Upper lobe of right lung (tissue), 1 donor: ENCODE measurements around the gene SPATA1. TPM values are rescaled to one million over a fixed set of nuclear protein-coding genes. Genes with fewer than 3 reads are reported as not detected.
"Not testable (repeated sequence)": the region's sequence is repeated elsewhere in the genome, so short reads cannot be mapped to it uniquely, and the experiment has no call there.

ENCODE experiments used
- ATAC-seq: fragments of 200-7000 bp; cut with Tn5 transposase; one replicate; pipeline ENCODE4 v1.9.1; 2020; ENCODE audit warnings: mild to moderate bottlenecking, moderate library complexity
- DNase-seq: peaks from one replicate; pipeline ENCODE4 v3.0.0-alpha.2; 2020
- H3K27ac ChIP-seq: fragments of 200-600 bp; one replicate; pipeline ENCODE4 v1.8.0; 2022
- H3K27me3 ChIP-seq: fragments of 200-600 bp; one replicate; pipeline ENCODE4 v1.8.0; 2022; ENCODE audit warnings: mild to moderate bottlenecking
- H3K36me3 ChIP-seq: fragments of 200-600 bp; one replicate; pipeline ENCODE4 v1.8.0; 2022
- H3K4me1 ChIP-seq: fragments of 200-600 bp; one replicate; pipeline ENCODE4 v1.8.0; 2022
- H3K4me3 ChIP-seq: fragments of 200-600 bp; one replicate; pipeline ENCODE4 v1.8.0; 2022; ENCODE audit warnings: mild to moderate bottlenecking
- H3K9me3 ChIP-seq: fragments of 200-600 bp; one replicate; pipeline ENCODE4 v1.8.0; 2022
- intact Hi-C: fragments of 100-400 bp; cut with DNase I; formaldehyde crosslinking; loops from one replicate; pipeline ENCODE4 v1.11.0; 2022
- total RNA-seq: library from RNA; stranded (reverse); fragmentation: NEBNext Ultra II Directional; extraction: Animal tissue kit (Norgen Biotek cat#: 25700); gene quantifications from one replicate; pipeline ENCODE4 v1.2.1, GENCODE V29; 2021
- TF ChIP-seq, protein P1 (sequence below): fragments of 200-600 bp; IDR thresholded peaks from one replicate; pipeline ENCODE4 v1.8.0; 2022; ENCODE audit warnings: antibody characterized with exemption
- donor health status: DM: no; HTN: yes; CAD: no; lungs with severe emphysema.

Gene SPATA1
- total RNA-seq, 1 donor from 2014 or later: 3.4 TPM

DNA sequence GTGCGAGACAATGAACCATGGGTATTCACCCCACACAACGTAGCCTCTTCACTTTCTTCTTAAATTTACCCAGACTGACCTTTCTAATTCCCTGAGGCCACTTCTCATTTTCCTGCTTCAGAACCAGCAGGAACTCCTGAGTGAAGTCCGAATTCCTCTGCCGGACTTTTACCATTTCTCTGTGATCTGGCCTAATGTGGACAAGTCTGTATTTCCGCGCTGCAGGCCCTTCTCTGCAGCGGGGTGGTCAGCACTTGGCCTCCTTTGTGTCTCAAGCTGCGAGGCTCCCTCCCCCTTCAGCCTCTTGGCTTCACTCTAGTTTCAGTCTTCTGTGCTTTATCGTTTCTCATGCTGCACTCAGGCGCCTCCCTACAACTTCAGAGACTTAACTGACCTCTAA is 77.5 kb downstream of the SPATA1 start:
- TF ChIP-seq, protein P1, sequence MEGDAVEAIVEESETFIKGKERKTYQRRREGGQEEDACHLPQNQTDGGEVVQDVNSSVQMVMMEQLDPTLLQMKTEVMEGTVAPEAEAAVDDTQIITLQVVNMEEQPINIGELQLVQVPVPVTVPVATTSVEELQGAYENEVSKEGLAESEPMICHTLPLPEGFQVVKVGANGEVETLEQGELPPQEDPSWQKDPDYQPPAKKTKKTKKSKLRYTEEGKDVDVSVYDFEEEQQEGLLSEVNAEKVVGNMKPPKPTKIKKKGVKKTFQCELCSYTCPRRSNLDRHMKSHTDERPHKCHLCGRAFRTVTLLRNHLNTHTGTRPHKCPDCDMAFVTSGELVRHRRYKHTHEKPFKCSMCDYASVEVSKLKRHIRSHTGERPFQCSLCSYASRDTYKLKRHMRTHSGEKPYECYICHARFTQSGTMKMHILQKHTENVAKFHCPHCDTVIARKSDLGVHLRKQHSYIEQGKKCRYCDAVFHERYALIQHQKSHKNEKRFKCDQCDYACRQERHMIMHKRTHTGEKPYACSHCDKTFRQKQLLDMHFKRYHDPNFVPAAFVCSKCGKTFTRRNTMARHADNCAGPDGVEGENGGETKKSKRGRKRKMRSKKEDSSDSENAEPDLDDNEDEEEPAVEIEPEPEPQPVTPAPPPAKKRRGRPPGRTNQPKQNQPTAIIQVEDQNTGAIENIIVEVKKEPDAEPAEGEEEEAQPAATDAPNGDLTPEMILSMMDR: no peak
- DNase-seq (no peak), ATAC-seq (no peak)
- no peaks in the 10 kb centered on the region for H3K36me3 ChIP-seq
- H3K4me1 ChIP-seq: no peaks in the 10 kb centered on the region
- no peaks in the 10 kb centered on the region for H3K9me3 ChIP-seq
- intact Hi-C loops: no loop called here
- H3K27ac ChIP-seq: no peak overlapping the region
- no peaks in the 10 kb centered on the region for H3K27me3 ChIP-seq
- no peak overlapping the region for H3K4me3 ChIP-seq

DNA sequence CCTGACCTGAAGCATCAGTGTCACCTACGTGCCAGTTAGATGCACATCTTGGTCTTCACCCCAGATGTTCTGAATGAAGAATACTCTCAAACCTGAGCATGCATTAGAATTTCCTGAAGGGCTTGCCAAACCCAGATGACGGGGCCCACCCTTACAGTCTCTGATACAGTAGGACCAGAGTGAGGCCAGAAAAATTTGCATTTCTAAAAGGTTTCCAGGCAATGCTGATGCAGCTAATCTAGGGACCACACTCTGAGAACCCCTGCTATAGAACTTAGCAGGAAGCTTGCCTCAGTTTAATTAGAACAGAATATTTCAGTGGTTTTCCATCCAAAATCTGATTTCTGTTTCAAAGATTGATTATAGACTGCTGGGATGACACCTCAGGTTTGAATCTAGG is 77.9 kb downstream of the SPATA1 start:
- Histone ChIP-seq H3K4me3 (no peak overlapping the region), H3K9me3 (no peaks in the 10 kb centered on the region), H3K27me3 (no peaks in the 10 kb centered on the region), H3K4me1 (no peaks in the 10 kb centered on the region), H3K36me3 (no peaks in the 10 kb centered on the region), H3K27ac (no peak overlapping the region)
- ATAC-seq: no peak
- intact Hi-C loops: no loop called here
- no peak for DNase-seq
- TF ChIP-seq, protein P1: no peak

DNA sequence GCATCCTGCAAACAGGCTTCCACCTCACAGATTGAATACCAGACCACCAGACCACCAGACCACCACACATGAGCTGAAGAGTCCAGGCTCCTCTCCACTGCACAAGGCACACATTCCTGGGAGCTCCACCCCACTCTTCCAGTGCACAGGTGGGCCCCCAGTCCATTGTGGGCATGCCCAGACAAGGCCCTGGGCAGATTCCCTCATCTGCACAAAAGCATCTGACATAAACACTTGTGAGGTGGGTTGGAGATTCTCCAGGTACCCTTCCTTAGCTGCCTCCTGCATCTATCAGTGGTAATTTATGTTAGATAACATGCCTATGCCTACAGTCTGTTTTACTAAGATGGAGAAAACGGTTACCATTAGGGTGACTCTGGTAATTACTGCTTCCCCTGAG is 79.6 kb downstream of the SPATA1 start:
- Histone ChIP-seq H3K4me1 (no peaks in the 10 kb centered on the region), H3K4me3 (no peak overlapping the region), H3K27me3 (no peaks in the 10 kb centered on the region), H3K9me3 (no peaks in the 10 kb centered on the region), H3K36me3 (no peaks in the 10 kb centered on the region), H3K27ac (no peak overlapping the region)
- ATAC-seq (no peak), DNase-seq (no peak)
- TF ChIP-seq, protein P1: no peak
- intact Hi-C loops: no loop called here

DNA sequence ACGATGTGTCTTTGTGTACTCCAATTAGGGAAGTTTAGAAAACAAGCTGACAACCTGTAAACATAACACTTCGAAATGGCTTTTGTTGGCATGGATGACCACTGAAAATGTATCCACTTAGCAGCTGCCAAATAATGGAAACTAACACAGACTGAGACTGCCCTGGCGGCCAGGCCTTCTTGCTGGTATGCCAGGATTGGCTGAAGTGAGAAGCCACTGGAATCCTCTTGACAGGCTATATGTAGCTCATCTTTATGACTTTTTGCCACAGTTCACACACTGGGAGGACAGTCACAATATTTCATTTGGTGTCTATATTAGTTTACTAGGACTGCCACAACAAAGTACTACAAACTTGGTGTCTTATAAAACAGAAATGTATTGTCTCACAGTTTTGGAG is 80.9 kb downstream of the SPATA1 start:
- Histone ChIP-seq H3K27ac (no peak overlapping the region), H3K9me3 (no peaks in the 10 kb centered on the region), H3K27me3 (no peaks in the 10 kb centered on the region), H3K4me3 (no peak overlapping the region), H3K4me1 (no peaks in the 10 kb centered on the region), H3K36me3 (no peaks in the 10 kb centered on the region)
- TF ChIP-seq, protein P1: no peak
- intact Hi-C loops: no loop called here
- ATAC-seq: no peak
- DNase-seq: no peak

DNA sequence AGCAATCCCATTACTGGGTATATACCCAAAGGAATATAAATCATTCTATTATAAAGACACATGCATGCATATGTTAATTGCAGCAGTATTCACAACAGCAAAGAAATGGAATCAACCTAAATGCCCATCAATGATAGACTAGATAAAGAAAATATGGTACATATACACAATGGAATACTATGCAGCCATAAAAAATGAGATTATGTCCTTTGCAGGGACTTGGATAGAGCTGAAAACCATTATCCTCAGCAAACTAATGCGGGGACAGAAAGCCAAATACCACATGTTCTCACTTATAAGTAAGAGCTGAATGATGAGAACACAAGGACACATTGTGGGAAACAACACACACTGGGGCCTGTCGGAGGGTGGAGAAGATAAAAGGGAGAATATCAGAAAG is 88.8 kb downstream of the SPATA1 start:
- ATAC-seq, intact Hi-C loops, H3K4me3 ChIP-seq, H3K27ac ChIP-seq, DNase-seq, H3K9me3 ChIP-seq, H3K36me3 ChIP-seq, H3K4me1 ChIP-seq, H3K27me3 ChIP-seq: not testable (repeated sequence)

DNA sequence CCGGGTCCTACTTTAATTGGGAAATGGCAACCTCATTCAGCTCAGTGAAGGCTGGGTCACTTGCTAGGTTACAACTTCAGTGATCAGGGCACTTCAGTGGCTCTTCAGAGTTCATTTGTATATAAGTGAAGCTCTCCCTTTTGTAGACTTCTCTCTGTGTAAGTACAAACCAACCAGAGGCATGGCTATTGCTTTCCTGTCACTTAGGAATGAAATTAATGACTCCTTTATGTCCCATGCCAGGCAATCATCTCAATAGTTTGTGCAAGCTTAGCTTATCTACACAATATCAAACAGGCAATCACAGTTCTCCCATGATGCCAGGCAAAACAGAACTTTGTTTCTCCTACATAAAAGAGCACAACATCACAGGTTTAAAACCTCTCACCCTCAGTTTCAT is 90.8 kb downstream of the SPATA1 start:
- no peak for ATAC-seq
- Histone ChIP-seq H3K36me3 (no peaks in the 10 kb centered on the region), H3K4me1 (no peaks in the 10 kb centered on the region), H3K27me3 (no peaks in the 10 kb centered on the region), H3K9me3 (no peaks in the 10 kb centered on the region), H3K27ac (no peak overlapping the region), H3K4me3 (no peak overlapping the region)
- no peak for DNase-seq
- TF ChIP-seq, protein P1: no peak
- intact Hi-C loops: no loop called here
